Lower leg skin (tissue), 3 donors: Measurements from ENCODE around the gene MMADHC.
A peak's percentile ranks its signal among the peaks of the same experiment; 100 is the strongest.

Experiments
- CTCF ChIP-seq, 3 donors: fragments of 450-650 bp; IDR thresholded peaks; one replicate each; pipeline ENCODE4 v1.5.1; 2016; ENCODE audit warnings: antibody characterized with exemption in 3 of 3, mild to moderate bottlenecking in 3 of 3, moderate library complexity in 2 of 3
- POLR2A ChIP-seq, 2 donors: fragments of 450-650 bp; IDR thresholded peaks; one replicate each; pipeline ENCODE4 v1.6.1; 2016 to 2017; ENCODE audit warnings: antibody characterized with exemption in 2 of 2, mild to moderate bottlenecking in 1 of 2, moderate library complexity in 1 of 2

- TF ChIP-seq POLR2A (IDR thresholded peaks at IDR 0.05): no peak
- TF ChIP-seq CTCF (IDR thresholded peaks at IDR 0.05): peak in 1 of 3 donors; percentile 52
Observed at GRCh38 chr2:149561309-149561926, 26.2 kb downstream of the MMADHC start.
